CD14-positive monocyte (primary cell): Measurements from ENCODE around the gene POU2AF1. TPM values are rescaled to one million over a fixed set of nuclear protein-coding genes. Genes with fewer than 3 reads are reported as not detected.

Experiments used
- DNase-seq, 3 donors: peaks; one replicate each; pipeline ENCODE4 v3.0.0-alpha.2; 2011 to 2022
- H2AFZ ChIP-seq: 2 replicates; pipeline ENCODE4 v1.6.0; 2012; ENCODE audit warnings: mild to moderate bottlenecking, low read depth, low read length, inconsistent platforms; ENCODE audit not compliant: insufficient read depth, poor library complexity, severe bottlenecking
- H3K27ac ChIP-seq, 2 donors: 1 replicate in 1 of 2; 2 replicates in 1 of 2; pipeline ENCODE4 v1.5.1; 2012 to 2013; ENCODE audit warnings: low read length in 2 of 2, control low read depth in 1 of 2, inconsistent platforms in 1 of 2, low read depth in 1 of 2, mild to moderate bottlenecking in 1 of 2
- H3K27me3 ChIP-seq, 2 donors: one replicate each; pipeline versions ENCODE4 v1.6.0 to v1.6.1; 2011 to 2013; ENCODE audit warnings: low read length in 2 of 2; ENCODE audit not compliant: control insufficient read depth in 2 of 2, insufficient read depth in 2 of 2
- H3K36me3 ChIP-seq, 2 donors: replicated peaks in 1 of 2; 1 replicate in 1 of 2; 2 replicates in 1 of 2; pipeline versions ENCODE4 v1.5.1 to v1.6.1; 2012 to 2013; ENCODE audit warnings: low read length in 2 of 2, control low read depth in 1 of 2, inconsistent platforms in 1 of 2, mild to moderate bottlenecking in 1 of 2; ENCODE audit not compliant: insufficient read depth in 2 of 2, control insufficient read depth in 1 of 2
- H3K4me1 ChIP-seq, 2 donors: 1 replicate in 1 of 2; 2 replicates in 1 of 2; pipeline versions ENCODE4 v1.5.1 to v1.6.1; 2012 to 2013; ENCODE audit warnings: low read length in 2 of 2, control low read depth in 1 of 2, inconsistent platforms in 1 of 2, mild to moderate bottlenecking in 1 of 2, moderate library complexity in 1 of 2; ENCODE audit not compliant: insufficient read depth in 2 of 2, control insufficient read depth in 1 of 2
- H3K4me2 ChIP-seq: replicated peaks from 2 replicates; pipeline ENCODE3; 2012; ENCODE audit warnings: low read length, moderate library complexity, mild to moderate bottlenecking; ENCODE audit not compliant: poor library complexity, severe bottlenecking; ENCODE audit errors: extremely low read depth
- H3K4me3 ChIP-seq, 3 experiments: fragments of 200-600 bp in 1 of 3; sonication (generic) in 1 of 3; replicated peaks in 1 of 3; 1 replicate in 2 of 3; 2 replicates in 1 of 3; pipeline ENCODE4 v1.5.1; 2011 to 2013; ENCODE audit warnings: low read length in 3 of 3, mild to moderate bottlenecking in 3 of 3, control low read depth in 2 of 3, low read depth in 2 of 3, inconsistent platforms in 1 of 3, moderate library complexity in 1 of 3
- H3K79me2 ChIP-seq: 2 replicates; pipeline ENCODE4 v1.6.0; 2012; ENCODE audit warnings: mild to moderate bottlenecking, control low read depth, inconsistent platforms, low read length, moderate library complexity; ENCODE audit not compliant: insufficient read depth
- H3K9ac ChIP-seq: 2 replicates; pipeline ENCODE4 v1.6.0; 2017; ENCODE audit warnings: low read length, mild to moderate bottlenecking; ENCODE audit not compliant: insufficient read depth, poor library complexity, severe bottlenecking
- H3K9me3 ChIP-seq, 2 donors: replicated peaks in 1 of 2; 1 replicate in 1 of 2; 2 replicates in 1 of 2; pipeline versions ENCODE4 v1.5.1 to v1.6.1; 2012 to 2013; ENCODE audit warnings: low read length in 2 of 2, control low read depth in 1 of 2; ENCODE audit not compliant: control insufficient read depth in 1 of 2, insufficient read depth in 1 of 2
- H4K20me1 ChIP-seq: 2 replicates; pipeline ENCODE4 v1.6.0; 2012; ENCODE audit warnings: mild to moderate bottlenecking, low read length, control low read depth, moderate library complexity; ENCODE audit not compliant: insufficient read depth
- H3K27ac Mint-ChIP-seq, 7 donors: one replicate each; pipeline ENCODE4 v1.8.0; 2020; ENCODE audit warnings: mild to moderate bottlenecking in 7 of 7, mixed read lengths in 7 of 7, moderate library complexity in 6 of 7, inconsistent platforms in 2 of 7
- H3K27me3 Mint-ChIP-seq, 3 donors: one replicate each; pipeline ENCODE4 v1.8.0; 2021 to 2022; ENCODE audit warnings: low read depth in 3 of 3, mild to moderate bottlenecking in 3 of 3, mixed read lengths in 3 of 3, moderate library complexity in 3 of 3, inconsistent platforms in 1 of 3
- H3K36me3 Mint-ChIP-seq, 2 donors: one replicate each; pipeline ENCODE4 v1.8.0; 2020; ENCODE audit warnings: mixed read lengths in 2 of 2, inconsistent platforms in 1 of 2, mild to moderate bottlenecking in 1 of 2
- H3K4me1 Mint-ChIP-seq: one replicate; pipeline ENCODE4 v1.8.0; 2020; ENCODE audit warnings: mild to moderate bottlenecking, mixed read lengths
- H3K4me3 Mint-ChIP-seq, 2 donors: one replicate each; pipeline ENCODE4 v1.8.0; 2020; ENCODE audit warnings: mild to moderate bottlenecking in 2 of 2, mixed read lengths in 2 of 2, moderate library complexity in 1 of 2
- H3K9me3 Mint-ChIP-seq, 7 donors: one replicate each; pipeline ENCODE4 v1.8.0; 2020 to 2022; ENCODE audit warnings: mixed read lengths in 7 of 7, mild to moderate bottlenecking in 6 of 7, moderate library complexity in 6 of 7, inconsistent platforms in 2 of 7
- WGBS: methylation state at CpG from one replicate; pipeline ENCODE4 v1.1.5; 2013; ENCODE audit warnings: missing lambda C conversion rate; ENCODE audit not compliant: insufficient coverage; 5-methylcytosine and 5-hydroxymethylcytosine counted together
- intact Hi-C, 2 donors: fragments of 100-400 bp; cut with micrococcal nuclease; formaldehyde crosslinking; loops; one replicate each; pipeline versions ENCODE4 v1.15.0 to v1.15.1; 2023
- polyA plus RNA-seq, 3 donors: library from polyadenylated mRNA; depleted of rRNA in 1 of 3; unstranded in 2 of 3; stranded (reverse) in 1 of 3; fragments of 300-500 nt in 2 of 3; fragments of >200 nt in 1 of 3; fragmentation: Illumina TruSeq in 2 of 3; gene quantifications; 1 replicate in 2 of 3; 2 replicates in 1 of 3; pipeline ENCODE4 v1.2.3, GENCODE V29; 2012 to 2021
- TF ChIP-seq, protein P1 (sequence below): fragments of 200-600 bp; IDR thresholded peaks from one replicate; pipeline ENCODE4 v1.8.0; 2022; ENCODE audit warnings: antibody characterized with exemption, mild to moderate bottlenecking

The POU2AF1 gene
- polyA plus RNA-seq, 3 donors = 0.07 to 0.12 (median 0.09) TPM

DNA sequence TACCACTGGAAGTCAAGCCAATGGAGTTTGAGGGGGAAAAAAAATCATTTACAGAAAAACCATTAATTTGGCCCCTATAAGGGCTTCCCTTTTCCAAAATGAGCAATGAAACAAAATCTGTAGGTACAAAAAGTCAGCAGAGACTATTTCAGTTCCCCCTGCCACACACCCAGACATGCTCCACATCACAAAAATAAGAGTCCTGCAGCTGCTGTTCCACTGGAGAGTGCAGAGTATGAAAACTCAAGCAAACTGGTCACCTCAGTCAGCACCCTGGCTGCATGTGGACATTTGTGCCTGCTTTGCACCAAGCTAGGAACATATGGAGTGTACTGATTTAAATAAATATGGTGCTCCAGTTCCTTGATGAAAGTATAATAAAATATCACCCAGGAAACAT is 15.1 kb downstream of the POU2AF1 start:
- Histone ChIP-seq H3K27ac (no peak overlapping the region), H3K79me2 (no peaks in the 10 kb centered on the region), H3K9me3 (no peaks in the 10 kb centered on the region), H3K4me1 (no peaks in the 10 kb centered on the region), H3K4me3 (no peak overlapping the region), H4K20me1 (no peaks in the 10 kb centered on the region), H3K27me3 (no peaks in the 10 kb centered on the region), H3K4me2 (no peak overlapping the region), H3K36me3 (no peaks in the 10 kb centered on the region), H3K9ac (no peak overlapping the region), H2AFZ (no peak overlapping the region)
- no peak overlapping the region for H3K4me3 Mint-ChIP-seq
- no peaks in the 10 kb centered on the region for H3K9me3 Mint-ChIP-seq
- no peaks in the 10 kb centered on the region for H3K4me1 Mint-ChIP-seq
- TF ChIP-seq, protein P1, sequence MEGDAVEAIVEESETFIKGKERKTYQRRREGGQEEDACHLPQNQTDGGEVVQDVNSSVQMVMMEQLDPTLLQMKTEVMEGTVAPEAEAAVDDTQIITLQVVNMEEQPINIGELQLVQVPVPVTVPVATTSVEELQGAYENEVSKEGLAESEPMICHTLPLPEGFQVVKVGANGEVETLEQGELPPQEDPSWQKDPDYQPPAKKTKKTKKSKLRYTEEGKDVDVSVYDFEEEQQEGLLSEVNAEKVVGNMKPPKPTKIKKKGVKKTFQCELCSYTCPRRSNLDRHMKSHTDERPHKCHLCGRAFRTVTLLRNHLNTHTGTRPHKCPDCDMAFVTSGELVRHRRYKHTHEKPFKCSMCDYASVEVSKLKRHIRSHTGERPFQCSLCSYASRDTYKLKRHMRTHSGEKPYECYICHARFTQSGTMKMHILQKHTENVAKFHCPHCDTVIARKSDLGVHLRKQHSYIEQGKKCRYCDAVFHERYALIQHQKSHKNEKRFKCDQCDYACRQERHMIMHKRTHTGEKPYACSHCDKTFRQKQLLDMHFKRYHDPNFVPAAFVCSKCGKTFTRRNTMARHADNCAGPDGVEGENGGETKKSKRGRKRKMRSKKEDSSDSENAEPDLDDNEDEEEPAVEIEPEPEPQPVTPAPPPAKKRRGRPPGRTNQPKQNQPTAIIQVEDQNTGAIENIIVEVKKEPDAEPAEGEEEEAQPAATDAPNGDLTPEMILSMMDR = no peak
- no peaks in the 10 kb centered on the region for H3K36me3 Mint-ChIP-seq
- H3K27ac Mint-ChIP-seq = no peak overlapping the region
- intact Hi-C loops = no loop called here
- DNase-seq = no peak
- H3K27me3 Mint-ChIP-seq = no peaks in the 10 kb centered on the region

DNA sequence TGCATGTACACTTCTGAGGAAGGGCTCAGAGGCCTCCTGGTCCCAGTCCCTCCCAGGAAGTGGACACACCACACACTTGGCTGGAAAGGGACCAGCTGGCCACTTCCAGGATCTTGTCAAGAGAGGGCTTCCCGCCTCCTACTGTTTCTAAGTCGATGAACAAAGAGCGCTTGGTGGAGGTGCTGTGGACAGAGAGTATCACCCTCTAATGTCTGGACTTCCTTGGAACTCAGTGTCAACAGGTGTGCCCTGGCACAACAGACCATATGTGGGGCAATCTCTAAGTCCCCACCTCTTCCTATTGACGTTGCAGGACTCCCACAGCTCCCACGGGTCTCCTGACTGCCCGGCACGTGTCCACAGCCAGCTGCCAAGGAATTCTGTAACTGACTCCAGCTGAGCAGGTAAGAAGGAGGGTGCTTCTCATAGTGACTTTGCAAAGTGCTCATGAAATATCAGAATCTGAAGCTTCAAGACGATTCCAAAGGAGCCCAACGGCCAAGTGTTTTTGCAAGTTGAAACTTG is 16.1 kb downstream of the POU2AF1 start:
- Histone ChIP-seq H3K9me3 (no peaks in the 10 kb centered on the region), H4K20me1 (no peaks in the 10 kb centered on the region), H3K36me3 (no peaks in the 10 kb centered on the region), H3K27ac (no peak overlapping the region), H3K79me2 (no peaks in the 10 kb centered on the region), H3K27me3 (no peaks in the 10 kb centered on the region), H2AFZ (no peak overlapping the region), H3K4me3 (no peak overlapping the region), H3K4me1 (no peaks in the 10 kb centered on the region), H3K4me2 (no peak overlapping the region), H3K9ac (no peak overlapping the region)
- Mint-ChIP-seq H3K36me3 (no peaks in the 10 kb centered on the region), H3K4me3 (no peak overlapping the region), H3K27me3 (no peaks in the 10 kb centered on the region), H3K27ac (no peak overlapping the region), H3K9me3 (no peaks in the 10 kb centered on the region), H3K4me1 (no peaks in the 10 kb centered on the region)
- TF ChIP-seq, protein P1 = no peak
- 85% methylated on average over 5 of the region's 9 CpGs for WGBS
- intact Hi-C loops = no loop called here
- no peak for DNase-seq
